ENCODE results near the gene OSER1. TPM values are rescaled to one million over a fixed set of nuclear protein-coding genes. Genes with fewer than 3 reads are reported as not detected.

Gene OSER1
- total RNA-seq, 1 experiment from 2014 or later = 34.8 TPM

DNA sequence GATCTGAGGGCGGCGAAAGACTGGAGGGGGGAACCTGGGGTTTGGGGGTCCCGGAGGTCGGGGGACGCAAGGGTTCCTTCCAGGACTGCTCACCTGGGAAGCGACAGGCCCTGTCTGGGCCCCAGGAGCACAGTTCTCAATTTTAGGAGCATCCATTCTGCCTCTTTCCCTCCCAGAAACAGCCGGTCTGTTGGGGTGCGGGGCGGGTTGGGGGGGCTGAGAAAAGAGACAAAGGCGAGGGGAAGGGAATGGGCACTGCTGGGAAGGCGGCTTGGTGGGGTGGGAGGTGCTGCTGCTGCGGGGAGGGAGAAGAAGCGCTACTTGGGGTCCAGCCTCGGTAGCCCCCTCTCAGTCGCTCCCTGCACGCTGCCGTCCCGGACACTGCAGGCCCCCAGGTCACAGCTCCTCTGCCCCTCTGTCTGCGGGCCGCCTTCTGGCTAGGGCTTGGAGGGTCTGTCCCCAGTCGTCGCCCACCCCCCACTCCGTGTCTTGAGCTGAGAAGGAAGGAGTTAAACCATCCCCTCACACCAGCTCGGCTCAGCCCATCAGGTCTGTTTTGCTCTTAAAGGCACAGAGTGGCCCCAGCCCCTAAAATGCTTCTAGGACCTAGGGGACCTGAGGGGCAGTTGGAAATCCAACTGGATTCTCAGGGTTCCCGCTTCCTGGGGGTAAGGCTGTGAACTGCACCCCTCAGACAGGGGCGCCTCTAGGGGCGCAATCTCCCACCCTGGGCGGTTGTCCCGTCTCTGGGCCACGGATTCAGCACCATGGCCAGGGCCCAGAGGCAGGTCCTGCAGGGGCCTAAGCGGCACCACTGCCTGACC lies 37.2 kb upstream of the OSER1 start:
- Histone ChIP-seq H3K9me2 (replicated peaks; ENCODE audit: low read length) (no peaks in the 10 kb centered on the region), H3K9me3 (ENCODE audit: low read length) (no peaks in the 10 kb centered on the region), H3K9ac (ENCODE audit: low read length) (no peak overlapping the region), H3K4me2 (ENCODE audit: low read length) (no peak overlapping the region), H3K36me3 (ENCODE audit: low read depth, low read length) (no peaks in the 10 kb centered on the region), H2AFZ (ENCODE audit: low read length) (no peak overlapping the region), H3K4me1 (ENCODE audit: insufficient read depth, low read length) (no peaks in the 10 kb centered on the region), H3K27ac (ENCODE audit: low read length) (no peak overlapping the region), H3K79me2 (ENCODE audit: low read length) (no peaks in the 10 kb centered on the region), H3K4me3 (ENCODE audit: low read length) (no peak overlapping the region), H3F3A (ENCODE audit: low read length, unreplicated experiment) (no peaks in the 10 kb centered on the region), H3K27me3 (ENCODE audit: low read length) (peaks cover 2% of the 10 kb centered on the region; the same call in 1 of the 2 replicates), H4K20me1 (ENCODE audit: low read length) (no peaks in the 10 kb centered on the region)
- no peak for ATAC-seq
- ChIA-PET POLR2A (ENCODE audit: unreplicated experiment) (no interaction called here), CTCF (no interaction called here)
- no TSS peak for BruUV-seq (replicated peaks)
- TF ChIP-seq EZH2 (IDR thresholded peaks at IDR 0.05; ENCODE audit: low read length, unreplicated experiment) (no peak), EZH2phosphoT487 (IDR thresholded peaks at IDR 0.05; ENCODE audit: borderline replicate concordance, low read length) (no peak)
- TF ChIP-seq, protein P1, sequence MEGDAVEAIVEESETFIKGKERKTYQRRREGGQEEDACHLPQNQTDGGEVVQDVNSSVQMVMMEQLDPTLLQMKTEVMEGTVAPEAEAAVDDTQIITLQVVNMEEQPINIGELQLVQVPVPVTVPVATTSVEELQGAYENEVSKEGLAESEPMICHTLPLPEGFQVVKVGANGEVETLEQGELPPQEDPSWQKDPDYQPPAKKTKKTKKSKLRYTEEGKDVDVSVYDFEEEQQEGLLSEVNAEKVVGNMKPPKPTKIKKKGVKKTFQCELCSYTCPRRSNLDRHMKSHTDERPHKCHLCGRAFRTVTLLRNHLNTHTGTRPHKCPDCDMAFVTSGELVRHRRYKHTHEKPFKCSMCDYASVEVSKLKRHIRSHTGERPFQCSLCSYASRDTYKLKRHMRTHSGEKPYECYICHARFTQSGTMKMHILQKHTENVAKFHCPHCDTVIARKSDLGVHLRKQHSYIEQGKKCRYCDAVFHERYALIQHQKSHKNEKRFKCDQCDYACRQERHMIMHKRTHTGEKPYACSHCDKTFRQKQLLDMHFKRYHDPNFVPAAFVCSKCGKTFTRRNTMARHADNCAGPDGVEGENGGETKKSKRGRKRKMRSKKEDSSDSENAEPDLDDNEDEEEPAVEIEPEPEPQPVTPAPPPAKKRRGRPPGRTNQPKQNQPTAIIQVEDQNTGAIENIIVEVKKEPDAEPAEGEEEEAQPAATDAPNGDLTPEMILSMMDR (conservative IDR thresholded peaks at IDR 0.05; ENCODE audit: low read depth, low read length) = no peak
- no peak for DNase-seq
- intact Hi-C loops (cut with micrococcal nuclease) = no loop called here

DNA sequence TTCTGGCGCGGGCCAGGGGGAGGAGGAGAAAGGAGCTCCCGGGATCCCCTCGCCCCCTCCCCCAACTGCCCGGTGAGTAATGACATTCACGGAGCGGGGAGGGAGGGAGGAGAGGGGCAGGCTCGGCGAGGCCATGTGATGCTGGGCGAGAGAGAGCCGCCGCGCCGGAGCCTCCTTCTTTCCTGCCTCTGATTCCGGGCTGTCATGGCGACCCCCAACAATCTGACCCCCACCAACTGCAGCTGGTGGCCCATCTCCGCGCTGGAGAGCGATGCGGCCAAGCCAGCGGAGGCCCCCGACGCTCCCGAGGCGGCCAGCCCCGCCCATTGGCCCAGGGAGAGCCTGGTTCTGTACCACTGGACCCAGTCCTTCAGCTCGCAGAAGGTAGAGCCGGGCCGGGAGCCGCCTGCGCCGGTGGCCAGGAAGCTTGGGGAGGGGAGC lies 36.6 kb upstream of the OSER1 start, which contains the start of gene GDAP1L1:
Gene GDAP1L1, plus strand, starts transcription at position 178 of the 441 bp plus-strand sequence. Its CDS starts 27 bp downstream, at position 205.
- CTCF ChIA-PET = no interaction called here
- H3K27me3 ChIP-seq (ENCODE audit: low read length) = peaks cover 3% of the 10 kb centered on the region; the same call in 1 of the 2 replicates
- BruUV-seq (replicated peaks) = no TSS peak

More for the DNA sequence above, 36.6 kb upstream of the OSER1 start, which contains the start of gene GDAP1L1:
- Histone ChIP-seq H3K36me3 (ENCODE audit: low read depth, low read length) (no peaks in the 10 kb centered on the region), H3K9me3 (ENCODE audit: low read length) (no peaks in the 10 kb centered on the region), H2AFZ (ENCODE audit: low read length) (no peak within 1 kb of the TSS), H3F3A (ENCODE audit: low read length, unreplicated experiment) (no peaks in the 10 kb centered on the region), H4K20me1 (ENCODE audit: low read length) (no peaks in the 10 kb centered on the region), H3K9me2 (replicated peaks; ENCODE audit: low read length) (no peaks in the 10 kb centered on the region), H3K4me3 (ENCODE audit: low read length) (no peak within 1 kb of the TSS), H3K4me2 (ENCODE audit: low read length) (no peak within 1 kb of the TSS), H3K9ac (ENCODE audit: low read length) (no peak within 1 kb of the TSS), H3K4me1 (ENCODE audit: insufficient read depth, low read length) (no peaks in the 10 kb centered on the region), H3K79me2 (ENCODE audit: low read length) (no peaks in the 10 kb centered on the region), H3K27ac (ENCODE audit: low read length) (no peak within 1 kb of the TSS)
- TF ChIP-seq EZH2phosphoT487 (IDR thresholded peaks at IDR 0.05; ENCODE audit: borderline replicate concordance, low read length) = no peak
- TF ChIP-seq EZH2 (IDR thresholded peaks at IDR 0.05; ENCODE audit: low read length, unreplicated experiment) = no peak
- TF ChIP-seq, protein P1 (conservative IDR thresholded peaks at IDR 0.05; ENCODE audit: low read depth, low read length) = no peak
- DNase-seq (no peak), ATAC-seq (no peak)
- intact Hi-C loops (cut with micrococcal nuclease) = no loop called here
- POLR2A ChIA-PET (ENCODE audit: unreplicated experiment) = no interaction called here
